Large intestine (tissue), 3 donors: ENCODE results near the gene KCNAB2. TPM values are rescaled to one million over a fixed set of nuclear protein-coding genes. Genes with fewer than 3 reads are reported as not detected.

Source experiments
- DNase-seq, 2 donors: peaks; one replicate each; pipeline versions ENCODE4 v3.0.0 to v3.0.0-alpha.2; 2013
- H3K27ac ChIP-seq: one replicate; pipeline ENCODE4 v1.5.1; 2013; ENCODE audit warnings: low read length
- H3K27me3 ChIP-seq: 2 replicates; pipeline ENCODE4 v1.6.1; 2013; ENCODE audit warnings: low read length; ENCODE audit not compliant: control insufficient read depth, insufficient read depth
- H3K36me3 ChIP-seq: 2 replicates; pipeline ENCODE4 v1.6.1; 2013; ENCODE audit warnings: low read length; ENCODE audit not compliant: control insufficient read depth, insufficient read depth
- H3K4me1 ChIP-seq: one replicate; pipeline ENCODE4 v1.6.1; 2013; ENCODE audit warnings: low read length; ENCODE audit not compliant: control insufficient read depth, insufficient read depth
- H3K4me3 ChIP-seq: one replicate; pipeline ENCODE4 v1.5.1; 2013; ENCODE audit warnings: low read length
- H3K9me3 ChIP-seq: one replicate; pipeline ENCODE4 v1.6.1; 2013; ENCODE audit warnings: mild to moderate bottlenecking, low read depth, low read length, moderate library complexity; ENCODE audit not compliant: control insufficient read depth
- WGBS: methylation state at CpG from one replicate; pipeline ENCODE4 v1.1.5; 2013; ENCODE audit warnings: low lambda C conversion rate; ENCODE audit not compliant: insufficient coverage; 5-methylcytosine and 5-hydroxymethylcytosine counted together
- polyA plus RNA-seq: library from polyadenylated mRNA; unstranded; fragments of 120-200 nt; gene quantifications from one replicate; pipeline ENCODE4 v1.2.1, GENCODE V29; 2013

The KCNAB2 gene
- polyA plus RNA-seq, 1 donor: 27.9 TPM

- no peaks in the 10 kb centered on the region for H3K36me3 ChIP-seq
- DNase-seq: no peak
- no peaks in the 10 kb centered on the region for H3K4me1 ChIP-seq
- no peaks in the 10 kb centered on the region for H3K27me3 ChIP-seq
- no peaks in the 10 kb centered on the region for H3K9me3 ChIP-seq
- 95% methylated on average over 3 of the region's 6 CpGs for WGBS
- H3K27ac ChIP-seq: no peak overlapping the region
- H3K4me3 ChIP-seq: no peak overlapping the region
Measured at GRCh38 chr1:6087958-6088357, 42.3 kb downstream of the KCNAB2 start.

GRCh38 chr1:6088956-6089355 is 43.3 kb downstream of the KCNAB2 start:
- no peaks in the 10 kb centered on the region for H3K36me3 ChIP-seq

DNA sequence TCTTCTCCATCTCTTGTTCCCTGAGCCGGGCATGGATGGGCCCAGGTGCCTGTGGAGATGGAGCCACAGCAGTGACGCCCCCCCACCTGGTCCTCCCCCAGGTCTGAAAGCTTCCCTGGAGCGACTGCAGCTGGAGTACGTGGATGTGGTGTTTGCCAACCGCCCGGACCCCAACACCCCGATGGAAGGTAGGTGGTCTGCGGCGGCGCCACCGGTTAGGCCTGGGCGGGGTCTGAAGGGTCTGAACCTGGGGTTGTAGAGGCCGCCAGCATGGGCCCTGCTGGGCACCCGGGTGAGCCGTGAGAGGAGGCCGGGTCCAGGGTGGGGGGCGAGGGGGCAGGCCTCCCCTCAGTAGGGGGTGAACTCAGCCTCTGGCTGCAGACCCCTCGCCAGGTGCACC is 44.6 kb downstream of the KCNAB2 start:
- H3K4me3 ChIP-seq: no peak overlapping the region
- no peak for DNase-seq
- peaks cover 4% of the 10 kb centered on the region for H3K36me3 ChIP-seq
- no peaks in the 10 kb centered on the region for H3K27me3 ChIP-seq
- H3K27ac ChIP-seq: no peak overlapping the region
- H3K9me3 ChIP-seq: no peaks in the 10 kb centered on the region
- H3K4me1 ChIP-seq: no peaks in the 10 kb centered on the region
- no CpG with 5 or more reads among the region's 18 CpGs for WGBS

More at GRCh38 chr1:6088956-6089355, 43.3 kb downstream of the KCNAB2 start:
- Histone ChIP-seq H3K9me3 (no peaks in the 10 kb centered on the region), H3K27ac (no peak overlapping the region), H3K27me3 (no peaks in the 10 kb centered on the region), H3K4me3 (no peak overlapping the region), H3K4me1 (no peaks in the 10 kb centered on the region)
- no peak for DNase-seq
- no CpG with 5 or more reads among the region's 19 CpGs for WGBS

DNA sequence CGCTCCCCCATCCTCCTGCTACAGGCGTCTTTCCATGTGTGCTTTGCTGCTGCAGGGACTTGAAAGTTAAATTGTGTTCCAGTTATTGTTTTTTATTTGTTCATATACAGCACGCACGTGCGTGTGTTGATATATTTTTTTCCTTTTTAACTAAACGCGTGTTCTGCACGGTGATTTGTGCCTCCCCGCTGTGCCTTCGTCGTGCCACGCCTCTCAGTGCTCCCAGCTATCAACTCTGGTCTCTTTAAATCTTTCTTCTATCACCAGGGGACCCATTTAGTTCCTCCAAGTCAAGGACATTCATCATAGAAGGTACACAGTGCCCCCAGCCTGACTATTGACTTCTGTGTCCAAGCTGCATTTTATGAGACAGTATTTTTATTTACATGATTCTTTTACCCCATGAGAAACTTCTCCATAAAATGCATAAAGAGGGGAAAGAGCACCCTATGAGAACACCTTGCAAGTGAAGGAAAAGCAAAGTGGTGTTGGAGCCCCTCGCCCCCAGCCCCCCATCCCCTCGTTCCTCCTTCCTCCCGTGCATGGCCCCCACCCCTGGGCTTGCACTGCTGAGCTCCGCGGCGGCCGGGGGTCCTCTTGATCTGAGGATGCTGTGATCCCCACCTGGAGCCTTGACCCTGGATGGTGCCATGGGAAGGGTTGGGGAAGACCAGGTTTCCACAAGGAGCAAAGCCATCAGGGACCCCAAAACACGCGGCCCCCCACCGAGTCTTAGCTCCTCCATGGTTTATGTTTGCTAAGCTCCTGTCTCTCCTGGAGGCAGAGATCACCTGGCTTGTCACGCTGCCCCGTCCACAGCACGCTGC is 45.5 kb downstream of the KCNAB2 start:
- Histone ChIP-seq H3K4me3 (no peak overlapping the region), H3K36me3 (peaks cover 4% of the 10 kb centered on the region), H3K27me3 (no peaks in the 10 kb centered on the region), H3K4me1 (no peaks in the 10 kb centered on the region), H3K9me3 (no peaks in the 10 kb centered on the region), H3K27ac (no peak overlapping the region)
- no peak for DNase-seq
- 62% methylated on average over 5 of the region's 25 CpGs for WGBS

DNA sequence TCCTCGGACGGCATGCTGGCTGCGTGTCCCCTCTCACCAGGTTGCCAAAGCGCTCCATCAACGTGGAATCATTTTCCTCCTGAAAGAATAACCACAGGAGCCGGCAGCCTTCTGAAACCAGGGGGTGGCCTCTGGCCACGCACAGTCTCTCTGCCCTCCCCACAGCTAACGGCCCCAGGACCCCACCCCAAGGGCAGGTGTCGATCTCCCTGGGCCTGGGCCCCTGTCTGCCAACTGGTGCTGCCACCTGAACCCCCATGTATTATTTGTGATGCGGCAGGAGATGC is 46.1 kb downstream of the KCNAB2 start:
- WGBS: no CpG with 5 or more reads among the region's 10 CpGs
- H3K9me3 ChIP-seq: no peaks in the 10 kb centered on the region
- no peaks in the 10 kb centered on the region for H3K4me1 ChIP-seq
- H3K36me3 ChIP-seq: peaks cover 4% of the 10 kb centered on the region
- no peaks in the 10 kb centered on the region for H3K27me3 ChIP-seq
- DNase-seq: no peak
- no peak overlapping the region for H3K27ac ChIP-seq
- no peak overlapping the region for H3K4me3 ChIP-seq

GRCh38 chr1:6092211-6092610 is 46.5 kb downstream of the KCNAB2 start:
- Histone ChIP-seq H3K4me3 (no peak overlapping the region), H3K27me3 (no peaks in the 10 kb centered on the region), H3K36me3 (peaks cover 4% of the 10 kb centered on the region), H3K9me3 (no peaks in the 10 kb centered on the region), H3K4me1 (no peaks in the 10 kb centered on the region), H3K27ac (no peak overlapping the region)
- WGBS: 100% methylated on average over 1 of the region's 10 CpGs
- DNase-seq: no peak

DNA sequence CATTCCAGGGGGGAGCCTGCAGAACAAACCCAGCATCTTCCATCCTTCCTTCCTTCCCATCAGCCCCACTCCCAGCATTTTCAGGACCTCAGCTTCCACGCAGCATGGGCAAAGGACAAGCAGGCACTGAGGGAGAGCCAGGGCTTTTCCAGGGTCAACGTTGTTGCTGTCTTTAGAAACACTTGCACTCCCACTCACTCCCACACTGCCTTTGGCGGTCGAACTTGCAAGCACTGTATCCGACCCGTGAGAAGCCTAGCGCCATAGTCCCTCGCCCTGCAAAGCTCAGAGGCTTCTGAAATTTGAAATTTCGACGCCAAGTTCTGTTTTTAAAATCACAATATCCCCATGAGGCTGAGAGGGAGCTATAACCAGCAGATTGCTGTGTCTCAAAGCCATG is 47.4 kb downstream of the KCNAB2 start:
- no peaks in the 10 kb centered on the region for H3K9me3 ChIP-seq
- no peaks in the 10 kb centered on the region for H3K27me3 ChIP-seq
- no peak overlapping the region for H3K27ac ChIP-seq
- no CpG with 5 or more reads among the region's 10 CpGs for WGBS
- no peak overlapping the region for H3K4me3 ChIP-seq
- no peak for DNase-seq
- H3K4me1 ChIP-seq: no peaks in the 10 kb centered on the region
- H3K36me3 ChIP-seq: peaks cover 4% of the 10 kb centered on the region

DNA sequence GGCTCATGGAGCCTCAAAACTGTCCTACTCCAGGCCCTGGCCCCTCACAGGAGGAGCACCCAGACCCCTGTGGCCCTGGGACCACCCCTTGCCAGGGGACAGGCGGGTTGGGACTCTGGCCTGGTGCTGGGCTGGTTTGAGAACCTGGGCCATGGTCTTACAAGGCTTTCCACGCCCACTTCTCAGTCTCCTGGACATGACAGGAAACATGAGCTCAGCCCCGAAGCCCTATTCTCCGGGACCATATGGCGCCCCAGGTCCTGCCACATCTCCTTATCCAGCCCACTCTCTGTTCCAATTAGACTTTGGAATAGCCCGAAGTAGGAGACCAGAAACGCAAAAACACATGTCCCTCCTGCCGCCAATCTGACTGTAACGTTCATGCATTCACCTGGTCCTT is 47.9 kb downstream of the KCNAB2 start:
- WGBS: no CpG with 5 or more reads among the region's 9 CpGs
- H3K4me3 ChIP-seq: no peak overlapping the region
- H3K27ac ChIP-seq: no peak overlapping the region
- DNase-seq: no peak
- peaks cover 4% of the 10 kb centered on the region for H3K36me3 ChIP-seq
- no peaks in the 10 kb centered on the region for H3K9me3 ChIP-seq
- H3K27me3 ChIP-seq: no peaks in the 10 kb centered on the region
- no peaks in the 10 kb centered on the region for H3K4me1 ChIP-seq

DNA sequence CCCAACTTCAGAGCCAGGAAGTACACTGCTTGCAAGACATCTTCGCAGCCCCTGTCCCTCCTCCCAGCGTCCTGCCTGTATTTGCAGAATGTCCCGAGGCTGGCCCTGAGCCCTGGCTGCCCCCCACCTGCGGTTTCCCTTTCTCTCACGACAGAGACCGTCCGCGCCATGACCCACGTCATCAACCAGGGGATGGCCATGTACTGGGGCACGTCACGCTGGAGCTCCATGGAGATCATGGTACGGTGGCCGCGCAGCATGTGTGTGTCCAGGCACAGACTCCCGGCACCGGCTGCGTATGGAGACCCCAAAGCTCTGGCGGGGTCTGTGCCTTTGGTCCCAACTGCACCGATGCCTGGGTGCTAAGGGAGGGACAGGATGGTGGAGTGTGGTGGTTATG is 48.6 kb downstream of the KCNAB2 start:
- no peaks in the 10 kb centered on the region for H3K4me1 ChIP-seq
- no peak overlapping the region for H3K4me3 ChIP-seq
- WGBS: no CpG with 5 or more reads among the region's 19 CpGs
- H3K27ac ChIP-seq: no peak overlapping the region
- no peaks in the 10 kb centered on the region for H3K9me3 ChIP-seq
- no peak for DNase-seq
- peaks cover 4% of the 10 kb centered on the region for H3K36me3 ChIP-seq
- no peaks in the 10 kb centered on the region for H3K27me3 ChIP-seq

DNA sequence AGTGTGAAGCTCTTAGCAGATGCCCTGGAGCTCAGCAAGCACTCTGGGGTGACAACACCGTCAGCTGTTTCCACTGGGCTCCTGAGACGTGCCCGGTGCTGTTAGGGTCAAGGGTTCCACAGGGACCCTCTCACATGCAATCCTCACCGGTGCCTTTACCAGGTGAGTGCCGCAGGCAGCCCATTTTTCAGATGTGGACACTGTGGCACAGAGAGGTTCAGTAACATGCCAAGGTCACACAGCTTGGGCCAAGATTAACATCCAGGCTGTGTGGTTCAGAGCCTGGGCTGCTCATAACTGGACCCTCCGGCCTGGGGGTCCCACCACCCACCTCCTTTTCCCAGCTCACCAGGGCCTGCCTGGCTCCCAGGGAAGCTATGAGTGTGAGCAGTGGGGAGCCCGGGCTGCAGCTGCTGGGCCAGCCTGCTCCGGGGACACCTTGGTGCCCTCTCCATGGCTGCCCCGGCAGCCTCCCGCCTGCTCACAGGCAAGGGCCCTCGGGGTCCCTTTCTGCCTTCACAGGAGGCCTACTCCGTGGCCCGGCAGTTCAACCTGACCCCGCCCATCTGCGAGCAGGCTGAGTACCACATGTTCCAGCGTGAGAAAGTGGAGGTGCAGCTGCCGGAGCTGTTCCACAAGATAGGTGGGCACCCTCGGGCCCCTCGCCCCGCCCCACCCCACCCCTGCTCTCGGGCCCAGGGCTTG is 49.3 kb downstream of the KCNAB2 start:
- no peaks in the 10 kb centered on the region for H3K27me3 ChIP-seq
- no peaks in the 10 kb centered on the region for H3K4me1 ChIP-seq
- H3K27ac ChIP-seq: no peak overlapping the region
- no CpG with 5 or more reads among the region's 21 CpGs for WGBS
- no peaks in the 10 kb centered on the region for H3K9me3 ChIP-seq
- DNase-seq: no peak
- peaks cover 4% of the 10 kb centered on the region for H3K36me3 ChIP-seq
- H3K4me3 ChIP-seq: no peak overlapping the region
